Neural progenitor cell (in vitro differentiated cells): ENCODE results near the gene OPRL1.

Source experiments
- CTCF ChIP-seq: fragments of 200-600 bp; sonication (generic); IDR thresholded peaks from 2 replicates; pipeline ENCODE4 v1.5.1; 2017; ENCODE audit warnings: antibody characterized with exemption, mild to moderate bottlenecking
- EZH2 ChIP-seq: fragments of 200-600 bp; sonication (generic); IDR thresholded peaks from 2 replicates; pipeline ENCODE4 v1.6.1; 2017; ENCODE audit warnings: antibody characterized with exemption, mild to moderate bottlenecking, moderate library complexity
- EZH2phosphoT487 ChIP-seq: fragments of 200-600 bp; sonication (generic); IDR thresholded peaks from 2 replicates; pipeline ENCODE4 v1.6.1; 2017; ENCODE audit warnings: antibody characterized with exemption

- TF ChIP-seq CTCF, result no peak
- TF ChIP-seq EZH2, result no peak
- TF ChIP-seq EZH2phosphoT487, result no peak
These were observed 18.7 kb downstream of the OPRL1 start for GRCh38 chr20:64098471-64099013.
